Frontal cortex (tissue), 4 donors: Measurements from ENCODE around the gene VPS8. TPM values are rescaled to one million over a fixed set of nuclear protein-coding genes. Genes with fewer than 3 reads are reported as not detected.

Source experiments
- DNase-seq, 2 donors: peaks; one replicate each; pipeline ENCODE4 v3.0.0; 2012; ENCODE audit warnings: low spot score in 2 of 2
- FAIRE-seq: peaks from 2 replicates; lab custom pipeline; 2012; peaks lifted over from hg19 to GRCh38; lab: Jason Lieb, UNC
- total RNA-seq: library from RNA; depleted of rRNA; stranded (reverse); fragments of >200 nt; gene quantifications from one replicate; pipeline ENCODE4 v1.2.3, GENCODE V29; 2014
- donor health status: control.
- donor health status: control.
- donor health status: control.

The VPS8 gene
- total RNA-seq, 1 donor from 2014 or later = 145 TPM

- no peak for DNase-seq
- no peak for FAIRE-seq
Observed at GRCh38 chr3:184783319-184783718, 28.6 kb upstream of the VPS8 start.

GRCh38 chr3:184784731-184785500 is 27.1 kb upstream of the VPS8 start:
- DNase-seq (no peak), FAIRE-seq (no peak)

GRCh38 chr3:184785890-184786279 is 26.1 kb upstream of the VPS8 start:
- DNase-seq = no peak
- FAIRE-seq = no peak

- no peak for FAIRE-seq
- peak in 1 of 2 donors; percentile 41 for DNase-seq
Observed at GRCh38 chr3:184786280-184786941, 25.6 kb upstream of the VPS8 start.

GRCh38 chr3:184788751-184789150 is 23.2 kb upstream of the VPS8 start:
- DNase-seq = no peak
- FAIRE-seq = no peak

- FAIRE-seq (no peak), DNase-seq (no peak)
Observed at GRCh38 chr3:184789314-184789998, 22.5 kb upstream of the VPS8 start.

- no peak for FAIRE-seq
- DNase-seq = no peak
Observed at GRCh38 chr3:184791171-184791570, 20.8 kb upstream of the VPS8 start.

GRCh38 chr3:184795522-184796190 is 16.3 kb upstream of the VPS8 start:
- FAIRE-seq (no peak), DNase-seq (no peak)

- no peak for FAIRE-seq
- DNase-seq = no peak
Observed at GRCh38 chr3:184796551-184796950, 15.4 kb upstream of the VPS8 start.

- FAIRE-seq = no peak
Observed at GRCh38 chr3:184796954-184797353, 15.0 kb upstream of the VPS8 start.

GRCh38 chr3:184798120-184798519 is 13.8 kb upstream of the VPS8 start:
- FAIRE-seq (no peak), DNase-seq (no peak)

More at GRCh38 chr3:184796954-184797353, 15.0 kb upstream of the VPS8 start:
- DNase-seq = no peak

- no peak for DNase-seq
- FAIRE-seq = no peak
Observed at GRCh38 chr3:184800349-184800930, 11.5 kb upstream of the VPS8 start.

GRCh38 chr3:184801241-184801785 is 10.7 kb upstream of the VPS8 start:
- no peak for FAIRE-seq

GRCh38 chr3:184802150-184802549 is 9.8 kb upstream of the VPS8 start:
- FAIRE-seq (no peak), DNase-seq (no peak)

More at GRCh38 chr3:184801241-184801785, 10.7 kb upstream of the VPS8 start:
- no peak for DNase-seq

GRCh38 chr3:184804801-184805200 is 7.2 kb upstream of the VPS8 start:
- DNase-seq (no peak), FAIRE-seq (no peak)

- no peak for DNase-seq
- FAIRE-seq = no peak
Observed at GRCh38 chr3:184805351-184806038, 6.5 kb upstream of the VPS8 start.

GRCh38 chr3:184806567-184807271 is 5.2 kb upstream of the VPS8 start:
- no peak for FAIRE-seq

GRCh38 chr3:184807549-184807948 is 4.4 kb upstream of the VPS8 start:
- no peak for DNase-seq
- no peak for FAIRE-seq

More at GRCh38 chr3:184806567-184807271, 5.2 kb upstream of the VPS8 start:
- DNase-seq = no peak
